Measurements from ENCODE around the gene FMNL2. TPM values are rescaled to one million over a fixed set of nuclear protein-coding genes. Genes with fewer than 3 reads are reported as not detected.

Gene FMNL2
- total and polyA plus RNA-seq, 8 donors = 7.8 to 100.0 (median 36.5) TPM

DNA sequence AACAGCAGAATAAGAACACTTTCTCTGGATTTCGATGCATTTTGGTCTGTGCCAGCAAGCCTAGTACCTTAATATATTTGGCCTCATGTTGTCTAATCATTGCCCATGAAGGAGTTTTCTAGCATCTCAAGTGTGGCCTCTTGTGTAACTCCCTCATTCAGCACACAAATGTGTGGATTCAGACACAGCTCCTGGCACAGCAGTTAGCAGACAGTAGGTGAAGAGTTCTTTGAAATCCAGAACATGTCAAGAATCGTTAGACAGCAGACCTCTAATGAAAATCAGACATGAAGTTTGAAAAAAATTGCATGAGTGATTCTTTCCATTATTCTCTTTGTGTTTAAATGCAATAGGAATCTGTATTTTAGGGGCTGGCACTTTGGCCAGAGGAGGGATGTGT is 177.0 kb downstream of the FMNL2 start:
- 59 to 80% (median 75%) methylated on average over 2 of the region's 2 CpGs for WGBS, 5 donors
- Histone ChIP-seq H3K4me3 (no peak overlapping the region), H3K27me3 (no peaks in the 10 kb centered on the region), H3K4me1 (peaks cover 0 to 7% (median 0%) of the 10 kb centered on the region in 4 donors), H3K36me3 (no peaks in the 10 kb centered on the region), H3K9me3 (no peaks in the 10 kb centered on the region), H3K27ac (no peak overlapping the region)
- TF ChIP-seq EP300 (IDR thresholded peaks at IDR 0.05) (no peak), POLR2AphosphoS5 (IDR thresholded peaks at IDR 0.05) (no peak), POLR2A (IDR thresholded peaks at IDR 0.05) (no peak)
- TF ChIP-seq, protein P1, sequence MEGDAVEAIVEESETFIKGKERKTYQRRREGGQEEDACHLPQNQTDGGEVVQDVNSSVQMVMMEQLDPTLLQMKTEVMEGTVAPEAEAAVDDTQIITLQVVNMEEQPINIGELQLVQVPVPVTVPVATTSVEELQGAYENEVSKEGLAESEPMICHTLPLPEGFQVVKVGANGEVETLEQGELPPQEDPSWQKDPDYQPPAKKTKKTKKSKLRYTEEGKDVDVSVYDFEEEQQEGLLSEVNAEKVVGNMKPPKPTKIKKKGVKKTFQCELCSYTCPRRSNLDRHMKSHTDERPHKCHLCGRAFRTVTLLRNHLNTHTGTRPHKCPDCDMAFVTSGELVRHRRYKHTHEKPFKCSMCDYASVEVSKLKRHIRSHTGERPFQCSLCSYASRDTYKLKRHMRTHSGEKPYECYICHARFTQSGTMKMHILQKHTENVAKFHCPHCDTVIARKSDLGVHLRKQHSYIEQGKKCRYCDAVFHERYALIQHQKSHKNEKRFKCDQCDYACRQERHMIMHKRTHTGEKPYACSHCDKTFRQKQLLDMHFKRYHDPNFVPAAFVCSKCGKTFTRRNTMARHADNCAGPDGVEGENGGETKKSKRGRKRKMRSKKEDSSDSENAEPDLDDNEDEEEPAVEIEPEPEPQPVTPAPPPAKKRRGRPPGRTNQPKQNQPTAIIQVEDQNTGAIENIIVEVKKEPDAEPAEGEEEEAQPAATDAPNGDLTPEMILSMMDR (IDR thresholded peaks at IDR 0.05) = no peak
- intact Hi-C loops (cut with DNase I; ENCODE audit: low total_unique reads) = no loop called here
- no peak for DNase-seq

DNA sequence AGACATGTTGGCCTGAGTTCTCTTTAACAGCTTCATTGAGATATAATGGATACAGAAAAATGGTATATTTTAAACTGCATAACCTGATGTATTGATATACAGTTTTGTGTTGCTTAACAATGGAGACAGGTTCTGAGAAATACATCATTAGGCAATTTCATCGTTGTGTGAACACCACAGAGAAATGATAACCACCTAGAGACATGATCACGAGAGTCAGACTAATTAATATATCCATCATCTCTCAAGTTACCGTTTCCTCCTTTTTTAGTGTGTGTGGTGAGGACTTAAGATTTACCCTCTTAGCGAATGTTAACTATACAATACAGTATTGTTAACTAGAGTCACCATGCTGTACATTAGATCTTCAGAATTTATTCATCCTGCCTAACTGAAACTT is 178.1 kb downstream of the FMNL2 start:
- H3K4me1 ChIP-seq = peaks cover 0 to 9% (median under 1%) of the 10 kb centered on the region in 4 donors
- WGBS, 5 donors = 89 to 96% (median 93%) methylated on average over 4 of the region's 4 CpGs
- no peak for DNase-seq

DNA sequence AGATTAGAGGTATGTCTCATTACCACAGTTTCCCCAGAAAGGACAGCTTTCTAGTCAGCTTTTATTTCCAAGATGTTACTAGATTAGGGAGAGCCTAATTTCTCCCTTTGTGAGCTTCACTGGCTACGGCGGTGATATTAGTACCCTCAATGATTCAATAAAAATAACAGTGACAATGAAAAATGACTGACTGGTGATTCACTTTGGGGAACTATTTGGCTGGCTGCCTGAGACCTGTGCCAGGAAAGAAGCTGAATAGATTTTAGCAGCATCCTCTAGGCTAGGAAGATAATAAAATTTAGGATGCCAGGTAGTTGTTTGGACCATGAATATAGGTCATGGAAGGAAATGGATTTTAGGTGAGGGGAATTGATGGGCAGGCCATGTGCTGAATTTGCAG is 178.7 kb downstream of the FMNL2 start:
- intact Hi-C loops (cut with DNase I; ENCODE audit: low total_unique reads) = no loop called here
- H3K4me3 ChIP-seq = no peak overlapping the region
- TF ChIP-seq, protein P1 (IDR thresholded peaks at IDR 0.05) = no peak
- TF ChIP-seq POLR2AphosphoS5 (IDR thresholded peaks at IDR 0.05) (no peak), EP300 (IDR thresholded peaks at IDR 0.05) (no peak), POLR2A (IDR thresholded peaks at IDR 0.05) (no peak)
- no peaks in the 10 kb centered on the region for H3K27me3 ChIP-seq
- H3K36me3 ChIP-seq = no peaks in the 10 kb centered on the region
- DNase-seq = no peak
- H3K27ac ChIP-seq = no peak overlapping the region
- H3K4me1 ChIP-seq = peaks cover 3 to 12% (median 5%) of the 10 kb centered on the region in 4 donors
- 64 to 79% (median 68%) methylated on average over 2 of the region's 2 CpGs for WGBS, 5 donors
- H3K9me3 ChIP-seq = no peaks in the 10 kb centered on the region

More for the DNA sequence above, 178.1 kb downstream of the FMNL2 start:
- H3K27me3 ChIP-seq = no peaks in the 10 kb centered on the region
- H3K36me3 ChIP-seq = no peaks in the 10 kb centered on the region
- no peaks in the 10 kb centered on the region for H3K9me3 ChIP-seq
- no peak overlapping the region for H3K27ac ChIP-seq
- TF ChIP-seq, protein P1 (IDR thresholded peaks at IDR 0.05) = no peak
- TF ChIP-seq EP300 (IDR thresholded peaks at IDR 0.05) (no peak), POLR2A (IDR thresholded peaks at IDR 0.05) (no peak), POLR2AphosphoS5 (IDR thresholded peaks at IDR 0.05) (no peak)
- intact Hi-C loops (cut with DNase I; ENCODE audit: low total_unique reads) = no loop called here
- no peak overlapping the region for H3K4me3 ChIP-seq

DNA sequence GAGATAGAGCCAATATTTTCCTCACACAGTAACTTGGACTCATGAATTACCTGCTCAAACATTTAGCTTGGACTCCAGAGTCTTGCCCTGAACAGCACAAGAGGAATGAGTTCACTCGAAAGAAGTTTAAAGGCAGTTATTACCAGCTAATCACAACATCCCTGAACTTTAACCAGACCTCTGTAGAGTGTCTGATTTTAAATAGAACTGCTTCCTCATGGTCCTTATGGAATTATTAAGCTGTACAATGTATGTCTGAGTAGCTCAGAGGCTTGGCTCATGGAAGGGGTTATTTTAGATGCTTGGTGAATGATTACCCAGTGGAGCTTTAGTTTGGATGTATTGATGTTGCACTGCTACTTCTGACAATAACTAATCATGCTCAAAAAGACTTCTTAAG is 183.1 kb downstream of the FMNL2 start:
- Histone ChIP-seq H3K4me3 (no peak overlapping the region), H3K27me3 (no peaks in the 10 kb centered on the region), H3K4me1 (peaks cover 6 to 35% (median 21%) of the 10 kb centered on the region in 4 donors), H3K27ac (no peak overlapping the region), H3K9me3 (no peaks in the 10 kb centered on the region), H3K36me3 (no peaks in the 10 kb centered on the region)
- DNase-seq = no peak
- WGBS, 5 donors = 54 to 77% (median 66%) methylated on average over 1 of the region's 1 CpG
- intact Hi-C loops (cut with DNase I; ENCODE audit: low total_unique reads) = no loop called here
- TF ChIP-seq EP300 (IDR thresholded peaks at IDR 0.05) (no peak), POLR2AphosphoS5 (IDR thresholded peaks at IDR 0.05) (no peak), POLR2A (IDR thresholded peaks at IDR 0.05) (no peak)
- TF ChIP-seq, protein P1 (IDR thresholded peaks at IDR 0.05) = no peak

All from stomach (tissue), 9 donors.